SK-N-MC (cell line): ENCODE results near the gene CDK17.

Experiments used
- EZH2 ChIP-seq: fragments of 200-600 bp; sonication (generic); IDR thresholded peaks from one replicate; pipeline ENCODE4 v1.6.1; 2017; ENCODE audit warnings: antibody characterized with exemption
- POLR2AphosphoS5 ChIP-seq: IDR thresholded peaks from 2 replicates; pipeline ENCODE4 v1.6.1; 2012; ENCODE audit warnings: mild to moderate bottlenecking, low read depth, low read length, borderline replicate concordance

- TF ChIP-seq POLR2AphosphoS5 = no peak
- TF ChIP-seq EZH2 = no peak
Measured at GRCh38 chr12:96441816-96442215, 41.6 kb upstream of the CDK17 start.
